ENCODE results near the gene FANCB.

The FANCB gene

DNA sequence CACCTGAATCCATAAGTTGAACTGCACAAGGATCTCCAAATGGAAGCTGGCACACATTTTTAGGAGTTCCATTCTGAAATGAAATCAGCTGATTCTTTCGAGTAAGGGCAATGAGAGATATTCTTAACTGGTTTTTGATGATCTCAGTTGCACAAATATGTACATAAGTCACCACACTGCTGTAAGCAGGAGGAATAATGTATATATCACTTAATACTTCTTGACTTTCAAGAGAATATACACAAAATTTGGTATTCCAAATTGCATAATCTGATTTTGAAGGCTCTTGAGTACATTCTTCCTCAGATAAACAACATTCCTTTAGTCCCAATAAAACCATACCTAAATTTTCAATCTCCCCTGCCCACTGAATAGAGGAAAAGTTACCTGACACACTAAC, 8.2 kb downstream of the FANCB start:
- DNase-seq (ENCODE audit: low read depth), result peak; percentile 18
- no peak overlapping the region for H3K4me3 ChIP-seq (ENCODE audit: control insufficient read depth, low read depth, low read length)
- no peak for TF ChIP-seq CTCF (conservative IDR thresholded peaks at IDR 0.05; ENCODE audit: control insufficient read depth, insufficient read depth, low read depth, low read length)

DNA sequence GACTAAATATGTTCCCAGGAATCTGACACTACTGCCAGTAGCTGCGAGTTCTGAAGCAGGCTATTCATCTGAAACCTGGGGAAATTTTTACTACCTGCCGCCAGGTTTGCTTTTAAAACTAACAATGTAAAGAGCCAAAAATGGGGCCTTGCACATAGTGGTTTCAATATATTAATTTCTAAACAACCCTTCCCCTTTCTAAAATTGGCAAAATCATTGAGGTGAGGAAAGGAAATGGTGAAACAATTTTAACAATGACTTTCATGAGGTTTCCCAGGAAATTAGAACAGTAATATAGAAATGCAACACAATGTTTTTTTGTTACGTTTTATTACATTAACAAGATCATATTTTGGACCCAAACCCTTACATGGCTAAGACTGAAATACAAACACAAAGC, 21.3 kb downstream of the FANCB start:
- no peak overlapping the region for H3K4me3 ChIP-seq (ENCODE audit: control insufficient read depth, low read depth, low read length)

DNA sequence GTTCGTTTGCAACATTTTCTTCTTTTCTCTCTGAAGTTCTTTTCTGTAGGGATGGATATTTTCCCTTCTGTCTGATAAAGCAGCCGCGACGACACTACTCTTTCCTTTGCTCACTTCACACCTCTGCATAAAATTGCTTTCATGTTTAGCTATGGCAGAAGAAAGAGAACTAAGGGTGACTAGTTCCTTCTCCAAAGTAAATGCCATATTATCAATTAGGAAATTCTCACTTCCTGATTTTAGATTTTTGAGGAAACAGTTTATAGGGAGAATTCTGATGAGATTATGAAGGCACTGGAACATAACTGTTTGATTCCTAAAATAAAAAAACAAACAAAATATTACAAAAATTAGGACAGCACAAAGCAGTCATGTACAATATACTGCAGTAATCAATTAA, 29.2 kb downstream of the FANCB start:
- no peak for DNase-seq (ENCODE audit: low read depth)
- TF ChIP-seq CTCF (conservative IDR thresholded peaks at IDR 0.05; ENCODE audit: control insufficient read depth, insufficient read depth, low read depth, low read length), result no peak
- no peak overlapping the region for H3K4me3 ChIP-seq (ENCODE audit: control insufficient read depth, low read depth, low read length)

More for the DNA sequence above, 21.3 kb downstream of the FANCB start:
- no peak for DNase-seq (ENCODE audit: low read depth)
- no peak for TF ChIP-seq CTCF (conservative IDR thresholded peaks at IDR 0.05; ENCODE audit: control insufficient read depth, insufficient read depth, low read depth, low read length)

DNA sequence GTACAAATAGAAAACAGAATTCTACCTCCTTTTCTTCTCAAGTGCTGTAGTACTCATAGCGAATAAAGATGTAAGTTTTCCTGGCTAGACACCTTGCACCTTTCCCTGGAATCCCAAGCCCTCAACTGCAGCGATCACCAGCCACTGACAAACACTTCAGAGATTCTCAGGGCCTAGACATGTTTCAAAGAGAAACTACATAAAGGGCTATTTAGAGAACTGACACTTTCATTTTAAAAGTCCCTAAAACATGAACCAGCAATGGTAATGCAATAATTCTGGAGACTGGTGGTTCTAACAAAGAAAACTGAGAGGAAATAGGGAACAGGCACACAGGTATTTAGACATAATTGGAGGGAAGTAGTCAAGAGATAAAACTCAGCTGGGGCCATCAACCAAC, 35.7 kb downstream of the FANCB start:
- H3K4me3 ChIP-seq (ENCODE audit: control insufficient read depth, low read depth, low read length), result no peak overlapping the region
- TF ChIP-seq CTCF (conservative IDR thresholded peaks at IDR 0.05; ENCODE audit: control insufficient read depth, insufficient read depth, low read depth, low read length), result no peak

DNA sequence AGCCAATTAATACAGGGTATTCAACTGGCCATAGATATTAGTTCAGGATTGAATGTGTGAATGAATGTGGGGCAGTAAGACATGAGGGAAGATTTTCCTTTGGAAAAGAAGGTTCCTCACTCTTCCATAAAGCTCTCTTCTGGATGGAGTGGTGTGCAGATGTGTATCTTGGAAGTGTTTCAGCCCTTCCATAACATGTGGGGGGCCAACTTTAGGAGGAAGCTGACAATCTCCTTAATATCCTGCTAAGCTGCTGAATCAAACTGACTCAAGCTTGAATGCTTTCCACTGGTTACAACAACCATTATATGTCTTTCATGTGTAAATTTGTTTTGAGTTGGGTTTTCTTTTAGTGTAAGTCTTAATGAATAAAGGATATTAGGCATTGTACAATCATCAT, 40.3 kb downstream of the FANCB start:
- peak; percentile 26 for DNase-seq (ENCODE audit: low read depth)
- H3K4me3 ChIP-seq (ENCODE audit: control insufficient read depth, low read depth, low read length), result no peak overlapping the region
- no peak for TF ChIP-seq CTCF (conservative IDR thresholded peaks at IDR 0.05; ENCODE audit: control insufficient read depth, insufficient read depth, low read depth, low read length)

More for the DNA sequence above, 35.7 kb downstream of the FANCB start:
- DNase-seq (ENCODE audit: low read depth), result no peak

DNA sequence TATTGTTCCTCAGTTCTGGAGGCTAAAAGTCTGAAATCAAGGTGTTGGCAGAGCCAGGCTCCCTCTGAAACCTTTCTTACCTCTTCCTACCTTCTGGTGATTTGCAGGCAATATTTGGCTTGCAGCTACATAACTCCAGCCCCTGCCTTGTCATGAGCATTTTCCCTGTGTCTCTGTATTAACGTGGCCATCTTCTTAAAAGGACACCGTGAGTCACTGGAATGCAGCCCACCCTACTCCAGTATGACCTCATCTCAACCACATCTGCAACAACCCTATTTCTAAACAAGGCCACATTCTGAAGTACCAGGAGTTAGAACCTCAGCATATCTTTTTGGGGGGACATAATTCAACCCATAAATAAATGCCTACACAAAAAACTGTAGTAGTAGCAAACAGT, 40.7 kb downstream of the FANCB start:
- no peak overlapping the region for H3K4me3 ChIP-seq (ENCODE audit: control insufficient read depth, low read depth, low read length)
- peak; percentile 61 for DNase-seq (ENCODE audit: low read depth)
- TF ChIP-seq CTCF (conservative IDR thresholded peaks at IDR 0.05; ENCODE audit: control insufficient read depth, insufficient read depth, low read depth, low read length), result no peak

GRCh38 chrX:14829643-14830042, 43.2 kb downstream of the FANCB start:
- TF ChIP-seq CTCF (conservative IDR thresholded peaks at IDR 0.05; ENCODE audit: control insufficient read depth, insufficient read depth, low read depth, low read length), result no peak
- DNase-seq (ENCODE audit: low read depth), result no peak
- H3K4me3 ChIP-seq (ENCODE audit: control insufficient read depth, low read depth, low read length), result no peak overlapping the region
